ENCODE measurements around the gene FILIP1L. TPM values are rescaled to one million over a fixed set of nuclear protein-coding genes. Genes with fewer than 3 reads are reported as not detected.

Gene FILIP1L
- total RNA-seq, 4 donors from 2014 or later: 4.4 to 17.7 (median 13.2) TPM

Small RNAs within 50 kb of the gene (microRNA-seq; reads per million reads assigned to microRNA genes)
- not detected for gene MIR3921

Small RNAs within 50 kb of the gene (small RNA-seq; reads per million reads assigned to genes)
- gene MIR3921: not detected

Other genes starting within 250 kb of the FILIP1L start
- gene TBC1D23, start 146.5 kb upstream of the FILIP1L start, total RNA-seq: 100 to 1,000 TPM in 1 of 4 donors, 10 to 100 TPM in 3; 35.9 to 104 (median 63.7) TPM
- 10 to 100 TPM; 38.3 to 59.3 (median 48.8) TPM for gene NIT2, start 220.3 kb upstream of the FILIP1L start, total RNA-seq

Measured in thyroid gland (tissue), 4 donors.